HepG2 (cell line): ENCODE measurements around the gene ZFP1. TPM values are rescaled to one million over a fixed set of nuclear protein-coding genes. Genes with fewer than 3 reads are reported as not detected.

ENCODE experiments used
- ATAC-seq: fragments of 200-7000 bp; cut with Tn5 transposase; 3 replicates; pipeline ENCODE4 v1.9.1; 2020; ENCODE audit warnings: mild to moderate bottlenecking, moderate library complexity
- BruUV-seq: library from RNA; stranded (reverse); fragments of 400-500 nt; replicated peaks from 2 replicates; lab custom pipeline; 2021; lab: Mats Ljungman, UMichigan
- CTCF ChIA-PET: fragments of 300-600 bp; formaldehyde crosslinking; extraction: SDS; loops from one replicate; lab custom pipeline; 2021; ENCODE audit warnings: low total read pairs, inconsistent platforms, low intra/inter-chr PET ratio; lab: Yijun Ruan, JAX
- POLR2A ChIA-PET: fragments of 350-600 bp; sonication (Branson Sonifier 250); formaldehyde crosslinking; loops from one replicate; lab custom pipeline; 2020; ENCODE audit warnings: antibody characterized with exemption, inconsistent platforms; lab: Yijun Ruan, JAX
- DNase-seq: peaks from one replicate; pipeline ENCODE4 v3.0.0-alpha.2; 2015; ENCODE audit warnings: low spot score
- FAIRE-seq: peaks from 3 replicates; lab custom pipeline; 2011; peaks lifted over from hg19 to GRCh38; lab: Jason Lieb, UNC
- H2AFZ ChIP-seq: one replicate; pipeline ENCODE4 v1.6.1; 2011; ENCODE audit warnings: low read length, inconsistent platforms
- H3K27ac ChIP-seq: fragments of 300-600 bp; 3 replicates; pipeline ENCODE4 v1.8.0; 2011; ENCODE audit warnings: mixed run types, mild to moderate bottlenecking, mixed read lengths, low read length, inconsistent platforms; ENCODE audit not compliant: insufficient read depth; ENCODE audit errors: extremely low read length
- H3K27me3 ChIP-seq, 2 experiments: fragments of 200-600 bp in 1 of 2; 2 replicates in 1 of 2; 3 replicates in 1 of 2; pipeline versions ENCODE4 v1.6.0 to v1.8.0; 2011; ENCODE audit warnings: low read length in 2 of 2, mild to moderate bottlenecking in 2 of 2, moderate library complexity in 2 of 2, inconsistent platforms in 1 of 2; ENCODE audit not compliant: insufficient read depth in 2 of 2, control insufficient read depth in 1 of 2
- H3K36me3 ChIP-seq, 2 experiments: fragments of 200-600 bp in 1 of 2; replicated peaks in 1 of 2; 2 replicates in 1 of 2; 3 replicates in 1 of 2; pipeline versions ENCODE4 v1.5.1 to v1.8.0; 2011; ENCODE audit warnings: low read length in 2 of 2, inconsistent platforms in 1 of 2; ENCODE audit not compliant: insufficient read depth in 2 of 2, control insufficient read depth in 1 of 2
- H3K4me1 ChIP-seq: 2 replicates; pipeline ENCODE4 v1.5.1; 2012; ENCODE audit warnings: low read length, inconsistent platforms; ENCODE audit not compliant: insufficient read depth
- H3K4me2 ChIP-seq: 2 replicates; pipeline ENCODE4 v1.6.0; 2011; ENCODE audit warnings: low read depth, low read length, inconsistent platforms
- H3K4me3 ChIP-seq, 3 experiments: fragments of 200-600 bp in 1 of 3; sonication (generic), shearing (Covaris generic) in 1 of 3; replicated peaks in 1 of 3; 2 replicates each; pipeline ENCODE4 v1.5.1; 2011 to 2016; ENCODE audit warnings: low read length in 3 of 3, inconsistent platforms in 2 of 3, low read depth in 2 of 3, mild to moderate bottlenecking in 2 of 3, control low read depth in 1 of 3, mixed read lengths in 1 of 3; ENCODE audit not compliant: insufficient read depth in 1 of 3
- H3K79me2 ChIP-seq: one replicate; pipeline ENCODE4 v1.6.1; 2011; ENCODE audit warnings: low read length, inconsistent platforms; ENCODE audit not compliant: insufficient read depth
- H3K9ac ChIP-seq: 2 replicates; pipeline ENCODE4 v1.6.0; 2011; ENCODE audit warnings: mild to moderate bottlenecking, low read depth, low read length, inconsistent platforms; ENCODE audit not compliant: insufficient read depth
- H3K9me3 ChIP-seq: 2 replicates; pipeline ENCODE4 v1.5.1; 2012; ENCODE audit warnings: mild to moderate bottlenecking, low read length
- H4K20me1 ChIP-seq: 2 replicates; pipeline ENCODE4 v1.6.0; 2011; ENCODE audit warnings: inconsistent platforms, mild to moderate bottlenecking, low read length, moderate library complexity; ENCODE audit not compliant: insufficient read depth
- ATF2 ChIP-seq: sonication (generic); formaldehyde crosslinking; IDR thresholded peaks from 2 replicates; pipeline ENCODE4 v1.4.0; 2020; ENCODE audit warnings: missing genetic modification reagents
- ATF7 ChIP-seq, 2 experiments: fragments of 450-650 bp in 1 of 2; sonication (generic) in 1 of 2; formaldehyde crosslinking in 1 of 2; IDR thresholded peaks; 2 replicates each; pipeline versions ENCODE4 v1.4.0 to v1.6.1; 2016 to 2020; ENCODE audit warnings: antibody characterized with exemption in 1 of 2, mild to moderate bottlenecking in 1 of 2, missing genetic modification reagents in 1 of 2
- ERF ChIP-seq: IDR thresholded peaks from 2 replicates; pipeline ENCODE4 v1.6.1; 2018; ENCODE audit warnings: missing biosample characterization, missing genetic modification reagents
- FOXA3 ChIP-seq: IDR thresholded peaks from 2 replicates; pipeline ENCODE4 v1.6.1; 2016; ENCODE audit warnings: missing genetic modification reagents, missing compliant biosample characterization
- FOXJ3 ChIP-seq: sonication (generic); formaldehyde crosslinking; IDR thresholded peaks from 2 replicates; pipeline ENCODE4 v1.4.0; 2020; ENCODE audit warnings: missing genetic modification reagents, mild to moderate bottlenecking, borderline replicate concordance
- IKZF4 ChIP-seq: sonication (generic); formaldehyde crosslinking; IDR thresholded peaks from 2 replicates; pipeline ENCODE4 v1.5.1; 2020; ENCODE audit warnings: borderline replicate concordance, mild to moderate bottlenecking, low read depth, missing genetic modification reagents; ENCODE audit errors: not compliant biosample characterization
- KMT2B ChIP-seq: IDR thresholded peaks from 2 replicates; pipeline ENCODE4 v1.6.1; 2016; ENCODE audit warnings: missing genetic modification reagents, missing compliant biosample characterization
- NR2F2 ChIP-seq: IDR thresholded peaks from 2 replicates; pipeline ENCODE4 v1.6.1; 2012; ENCODE audit warnings: low read depth, inconsistent platforms, borderline replicate concordance
- RBFOX2 ChIP-seq: fragments of 200-400 bp; formaldehyde crosslinking; IDR thresholded peaks from 2 replicates; pipeline ENCODE4 v1.6.1; 2017; ENCODE audit warnings: low read depth, mild to moderate bottlenecking, low read length
- SMC3 ChIP-seq: IDR thresholded peaks from 2 replicates; pipeline ENCODE4 v1.6.1; 2011; ENCODE audit warnings: low read length, improper control_type of control experiment
- THAP7 ChIP-seq: sonication (generic); formaldehyde crosslinking; IDR thresholded peaks from 2 replicates; pipeline ENCODE4 v1.8.1; 2023; ENCODE audit warnings: mild to moderate bottlenecking, missing genetic modification reagents
- U2AF1 ChIP-seq: fragments of 200-400 bp; formaldehyde crosslinking; optimal IDR thresholded peaks from 2 replicates; pipeline ENCODE3; 2017; ENCODE audit warnings: mild to moderate bottlenecking, low read depth, low read length
- ZBTB20 ChIP-seq: sonication (generic); formaldehyde crosslinking; IDR thresholded peaks from 2 replicates; pipeline ENCODE4 v1.8.1; 2023; ENCODE audit warnings: missing genetic modification reagents, low read depth, mild to moderate bottlenecking, borderline replicate concordance
- ZFP82 ChIP-seq: sonication (generic); formaldehyde crosslinking; IDR thresholded peaks from 2 replicates; pipeline ENCODE4 v1.5.1; 2020; ENCODE audit warnings: mild to moderate bottlenecking, missing genetic modification reagents, borderline replicate concordance
- ZNF205 ChIP-seq: IDR thresholded peaks from 2 replicates; pipeline ENCODE4 v1.6.1; 2018; ENCODE audit warnings: missing biosample characterization, missing genetic modification reagents
- ZNF652 ChIP-seq: IDR thresholded peaks from 2 replicates; pipeline ENCODE4 v1.6.1; 2016; ENCODE audit warnings: low read depth, borderline replicate concordance
- ZNF749 ChIP-seq: sonication (generic); formaldehyde crosslinking; IDR thresholded peaks from 2 replicates; pipeline ENCODE4 v1.8.0; 2022; ENCODE audit warnings: mild to moderate bottlenecking, missing genetic modification reagents, moderate library complexity, borderline replicate concordance
- WGBS: methylation state at CpG from one replicate; pipeline ENCODE4 v1.1.6; 2017; ENCODE audit warnings: low lambda C conversion rate; 5-methylcytosine and 5-hydroxymethylcytosine counted together
- in situ Hi-C: cut with HindIII; loops from 2 replicates; pipeline ENCODE4 v1.10.0; 2017; ENCODE audit warnings: low pct_unique_long_range_greater_than_20kb; ENCODE audit not compliant: extremely low pct_ligation_motif_present
- intact Hi-C: fragments of 100-400 bp; cut with micrococcal nuclease; formaldehyde crosslinking; loops from one replicate; pipeline ENCODE4 v1.10.0; 2022; ENCODE audit not compliant: unreplicated experiment
- polyA plus RNA-seq, 8 experiments: library from polyadenylated mRNA; depleted of rRNA in 3 of 8; stranded (reverse) in 7 of 8; unstranded in 1 of 8; fragments of >200 nt; fragmentation: Illumina TruSeq in 4 of 8; extraction: Trizol in 4 of 8; gene quantifications; 2 replicates each; pipeline versions ENCODE4 v1.2.1 to v1.2.3, GENCODE V29; 2011 to 2016; ENCODE audit warnings: low read depth in 4 of 8, missing spikeins in 1 of 8, mixed read lengths in 1 of 8; ENCODE audit not compliant: insufficient read depth in 1 of 8
- total RNA-seq, 5 experiments: library from RNA; depleted of rRNA; stranded (reverse); fragments of >200 nt; fragmentation: Illumina TruSeq; extraction: Trizol; gene quantifications; 2 replicates each; pipeline ENCODE4 v1.2.3, GENCODE V29; 2016; ENCODE audit warnings: low read depth in 1 of 5
- TF ChIP-seq, protein P1 (sequence below): sonication (generic); formaldehyde crosslinking; IDR thresholded peaks from 2 replicates; pipeline ENCODE4 v1.4.0; 2020; ENCODE audit warnings: missing genetic modification reagents

The ZFP1 gene
- total and polyA plus RNA-seq, 2 of the 13 experiments (the other 11 are each of a cell fraction or from before 2014, with no cell fraction given) = 8.3 to 14.0 TPM

DNA sequence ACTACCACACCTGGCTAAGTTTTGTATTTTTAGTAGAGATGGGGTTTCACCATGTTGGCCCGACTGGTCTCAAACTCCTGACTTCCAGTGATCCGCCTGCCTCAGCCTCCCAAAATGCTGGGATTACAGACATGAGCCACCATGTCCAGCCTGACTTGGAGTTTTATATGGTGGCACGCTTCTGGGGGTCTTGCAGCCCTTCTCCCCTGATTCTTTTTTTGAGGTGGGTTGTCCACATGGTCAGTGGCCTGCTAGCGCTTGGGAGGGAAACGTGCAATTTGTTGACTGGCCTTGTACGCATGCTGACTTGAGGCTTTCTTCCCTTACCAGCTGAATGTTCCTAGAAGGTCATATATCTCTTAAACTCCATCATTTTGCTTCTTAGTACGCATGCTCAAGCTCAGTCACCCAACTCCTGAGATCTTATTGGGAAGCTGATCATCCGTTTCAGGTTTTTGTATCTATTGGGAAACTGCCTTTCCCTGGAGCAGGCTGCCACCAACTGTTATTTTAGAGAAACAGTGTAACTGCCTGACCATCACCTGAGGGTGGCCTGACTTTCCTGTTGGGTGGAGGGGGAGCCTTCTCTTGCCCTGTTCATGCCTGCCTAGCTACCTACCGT is 18.1 kb upstream of the ZFP1 start:
- POLR2A ChIA-PET = interaction anchor here (0.6 to 2.0 kb wide), 5 partner anchors 11 to 280 kb away, joined by 3 to 9 read pairs (median 6); partner anchors contain the start of gene LDHD
- ATAC-seq = peak; percentile 84
- peak; percentile 46; the same call in 1 of the 2 replicates for TF ChIP-seq THAP7 (CRISPR knock-in tag)
- peak; percentile 53 for TF ChIP-seq ZBTB20 (CRISPR knock-in tag)
- TF ChIP-seq U2AF1 = no peak
- TF ChIP-seq, protein P1, sequence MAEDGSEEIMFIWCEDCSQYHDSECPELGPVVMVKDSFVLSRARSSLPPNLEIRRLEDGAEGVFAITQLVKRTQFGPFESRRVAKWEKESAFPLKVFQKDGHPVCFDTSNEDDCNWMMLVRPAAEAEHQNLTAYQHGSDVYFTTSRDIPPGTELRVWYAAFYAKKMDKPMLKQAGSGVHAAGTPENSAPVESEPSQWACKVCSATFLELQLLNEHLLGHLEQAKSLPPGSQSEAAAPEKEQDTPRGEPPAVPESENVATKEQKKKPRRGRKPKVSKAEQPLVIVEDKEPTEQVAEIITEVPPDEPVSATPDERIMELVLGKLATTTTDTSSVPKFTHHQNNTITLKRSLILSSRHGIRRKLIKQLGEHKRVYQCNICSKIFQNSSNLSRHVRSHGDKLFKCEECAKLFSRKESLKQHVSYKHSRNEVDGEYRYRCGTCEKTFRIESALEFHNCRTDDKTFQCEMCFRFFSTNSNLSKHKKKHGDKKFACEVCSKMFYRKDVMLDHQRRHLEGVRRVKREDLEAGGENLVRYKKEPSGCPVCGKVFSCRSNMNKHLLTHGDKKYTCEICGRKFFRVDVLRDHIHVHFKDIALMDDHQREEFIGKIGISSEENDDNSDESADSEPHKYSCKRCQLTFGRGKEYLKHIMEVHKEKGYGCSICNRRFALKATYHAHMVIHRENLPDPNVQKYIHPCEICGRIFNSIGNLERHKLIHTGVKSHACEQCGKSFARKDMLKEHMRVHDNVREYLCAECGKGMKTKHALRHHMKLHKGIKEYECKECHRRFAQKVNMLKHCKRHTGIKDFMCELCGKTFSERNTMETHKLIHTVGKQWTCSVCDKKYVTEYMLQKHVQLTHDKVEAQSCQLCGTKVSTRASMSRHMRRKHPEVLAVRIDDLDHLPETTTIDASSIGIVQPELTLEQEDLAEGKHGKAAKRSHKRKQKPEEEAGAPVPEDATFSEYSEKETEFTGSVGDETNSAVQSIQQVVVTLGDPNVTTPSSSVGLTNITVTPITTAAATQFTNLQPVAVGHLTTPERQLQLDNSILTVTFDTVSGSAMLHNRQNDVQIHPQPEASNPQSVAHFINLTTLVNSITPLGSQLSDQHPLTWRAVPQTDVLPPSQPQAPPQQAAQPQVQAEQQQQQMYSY (CRISPR knock-in tag) = peak; percentile 83; the same call in 1 of the 2 replicates
- TF ChIP-seq NR2F2 = 0 out of 2 replicates have a peak, but pooled peaks have one; percentile 5
- TF ChIP-seq FOXJ3 = 0 out of 2 replicates have a peak, but pooled peaks have one; percentile 15
- no peak for TF ChIP-seq ZFP82 (CRISPR knock-in tag)
- no peak for TF ChIP-seq ATF7 (IDR thresholded peaks at IDR 0.05)
- peak; percentile 28; the same call in 1 of the 2 replicates for TF ChIP-seq ATF7 (CRISPR knock-in tag; IDR thresholded peaks at IDR 0.05)
- peak; percentile 30 for TF ChIP-seq ERF (CRISPR knock-in tag)
- peak; percentile 2; the same call in 1 of the 2 replicates for TF ChIP-seq ATF2 (CRISPR knock-in tag)
- no peak for TF ChIP-seq RBFOX2
- 0 out of 2 replicates have a peak, but pooled peaks have one; percentile 30 for TF ChIP-seq ZNF749 (CRISPR knock-in tag)
- TF ChIP-seq ZNF652 (CRISPR knock-in tag) = 0 out of 2 replicates have a peak, but pooled peaks have one; percentile 32
- 0 out of 2 replicates have a peak, but pooled peaks have one; percentile 4 for TF ChIP-seq KMT2B (CRISPR knock-in tag)
- peak; percentile 20; the same call in 1 of the 2 replicates for TF ChIP-seq SMC3
- 0 out of 2 replicates have a peak, but pooled peaks have one; percentile 4 for TF ChIP-seq ZNF205 (CRISPR knock-in tag)
- TF ChIP-seq IKZF4 (CRISPR knock-in tag) = no peak
- 0 out of 2 replicates have a peak, but pooled peaks have one; percentile 11 for TF ChIP-seq FOXA3 (CRISPR knock-in tag)

More for the DNA sequence above, 18.1 kb upstream of the ZFP1 start:
- WGBS = 68% methylated on average over 9 of the region's 9 CpGs
- BruUV-seq = no TSS peak
- CTCF ChIA-PET = no interaction called here
- Histone ChIP-seq H3K27me3 (no peaks in the 10 kb centered on the region), H3K9ac (no peak overlapping the region), H3K27ac (peak overlapping the region; percentile 76), H3K4me2 (peak overlapping the region; percentile 41), H3K9me3 (peaks cover 9% of the 10 kb centered on the region), H3K36me3 (peaks cover 4 to 15% of the 10 kb centered on the region in 2 experiments; a peak in 3 of 5 replicates), H2AFZ (no peak overlapping the region), H3K79me2 (no peaks in the 10 kb centered on the region), H3K4me1 (peaks cover 42% of the 10 kb centered on the region), H4K20me1 (no peaks in the 10 kb centered on the region), H3K4me3 (no peak overlapping the region)
- FAIRE-seq = peak; percentile 78
- in situ Hi-C loops = no loop called here
- DNase-seq = peak; percentile 71
- intact Hi-C loops = no loop called here
